ENCODE results near the gene ZNF480.

Gene ZNF480

DNA sequence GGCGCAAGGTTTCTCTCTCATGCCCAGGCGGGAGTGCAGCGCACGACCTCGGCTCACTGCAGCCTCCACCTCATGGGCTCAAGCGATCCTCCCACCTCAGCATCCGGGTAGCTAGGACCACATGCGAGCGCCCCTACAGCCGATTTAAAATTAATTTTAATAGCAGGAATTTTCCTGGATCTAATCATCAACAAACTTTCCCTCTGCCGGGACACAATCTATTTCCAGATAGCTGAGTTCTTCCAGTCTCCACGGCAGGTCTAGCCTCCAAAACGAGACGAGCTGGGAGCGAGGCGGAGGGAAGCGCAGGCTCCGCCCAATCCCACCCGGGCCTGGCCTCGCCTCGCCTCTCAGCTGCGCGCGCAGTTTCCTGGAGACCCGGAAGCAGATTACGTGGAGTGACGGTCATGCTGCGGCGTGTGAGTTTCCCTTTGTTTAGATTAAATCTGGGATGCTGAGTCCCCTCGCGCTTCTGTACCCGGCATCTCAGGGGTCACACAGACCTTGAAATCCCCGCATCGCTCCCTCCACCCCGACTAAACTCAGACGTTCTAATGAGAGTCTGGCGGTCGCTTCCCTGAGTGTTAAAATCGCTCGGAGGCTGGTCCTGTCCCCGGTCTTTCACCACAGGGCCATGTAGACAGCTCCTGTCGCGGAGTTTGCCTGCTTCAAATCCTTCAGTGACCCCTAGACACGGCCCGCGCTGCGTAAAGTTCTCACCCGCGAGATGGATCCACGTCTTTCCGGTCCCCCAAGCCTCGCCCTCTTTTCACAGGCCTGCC is 72.8 kb downstream of the ZNF480 start, which contains the start of gene ZNF880:
TSS of gene ZNF880 (plus strand) at position 365 of the 782 bp plus-strand sequence. CDS start at position 408, 43 bp downstream.
- H3K27me3 ChIP-seq (ENCODE audit: insufficient read depth, low read length, poor library complexity), result no peaks in the 10 kb centered on the region
- no peak for DNase-seq
- H3K4me1 ChIP-seq (ENCODE audit: insufficient read depth, low read length), result no peaks in the 10 kb centered on the region
- no peaks in the 10 kb centered on the region for H4K20me1 ChIP-seq (ENCODE audit: insufficient read depth, low read length)
- no peak within 1 kb of the TSS for H3K4me3 ChIP-seq (ENCODE audit: low read depth in 1 of 2, low read length in 2 of 2)
- peaks cover 45% of the 10 kb centered on the region for H3K36me3 ChIP-seq (ENCODE audit: insufficient read depth, low read length)
- no peak within 1 kb of the TSS for H2AFZ ChIP-seq (ENCODE audit: low read depth, low read length)
- H3K9ac ChIP-seq (ENCODE audit: low read depth, low read length), result no peak within 1 kb of the TSS
- no peak within 1 kb of the TSS for H3K27ac ChIP-seq (ENCODE audit: low read length)
- no peak within 1 kb of the TSS for H3K4me2 ChIP-seq (ENCODE audit: insufficient read depth, low read length)
- H3K9me3 ChIP-seq (ENCODE audit: insufficient read depth, low read length, severe bottlenecking), result peaks cover 24% of the 10 kb centered on the region
- H3K79me2 ChIP-seq (ENCODE audit: insufficient read depth, low read length), result no peaks in the 10 kb centered on the region
- ATAC-seq (ENCODE audit: insufficient read depth, low read depth), result no peak
- TF ChIP-seq EZH2 (IDR thresholded peaks at IDR 0.05; ENCODE audit: borderline replicate concordance, low read depth, low read length, severe bottlenecking), result no peak
- TF ChIP-seq, protein P1, sequence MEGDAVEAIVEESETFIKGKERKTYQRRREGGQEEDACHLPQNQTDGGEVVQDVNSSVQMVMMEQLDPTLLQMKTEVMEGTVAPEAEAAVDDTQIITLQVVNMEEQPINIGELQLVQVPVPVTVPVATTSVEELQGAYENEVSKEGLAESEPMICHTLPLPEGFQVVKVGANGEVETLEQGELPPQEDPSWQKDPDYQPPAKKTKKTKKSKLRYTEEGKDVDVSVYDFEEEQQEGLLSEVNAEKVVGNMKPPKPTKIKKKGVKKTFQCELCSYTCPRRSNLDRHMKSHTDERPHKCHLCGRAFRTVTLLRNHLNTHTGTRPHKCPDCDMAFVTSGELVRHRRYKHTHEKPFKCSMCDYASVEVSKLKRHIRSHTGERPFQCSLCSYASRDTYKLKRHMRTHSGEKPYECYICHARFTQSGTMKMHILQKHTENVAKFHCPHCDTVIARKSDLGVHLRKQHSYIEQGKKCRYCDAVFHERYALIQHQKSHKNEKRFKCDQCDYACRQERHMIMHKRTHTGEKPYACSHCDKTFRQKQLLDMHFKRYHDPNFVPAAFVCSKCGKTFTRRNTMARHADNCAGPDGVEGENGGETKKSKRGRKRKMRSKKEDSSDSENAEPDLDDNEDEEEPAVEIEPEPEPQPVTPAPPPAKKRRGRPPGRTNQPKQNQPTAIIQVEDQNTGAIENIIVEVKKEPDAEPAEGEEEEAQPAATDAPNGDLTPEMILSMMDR (IDR thresholded peaks at IDR 0.05; ENCODE audit: borderline replicate concordance, extremely low read depth, low read length, poor library complexity, severe bottlenecking), result no peak

DNA sequence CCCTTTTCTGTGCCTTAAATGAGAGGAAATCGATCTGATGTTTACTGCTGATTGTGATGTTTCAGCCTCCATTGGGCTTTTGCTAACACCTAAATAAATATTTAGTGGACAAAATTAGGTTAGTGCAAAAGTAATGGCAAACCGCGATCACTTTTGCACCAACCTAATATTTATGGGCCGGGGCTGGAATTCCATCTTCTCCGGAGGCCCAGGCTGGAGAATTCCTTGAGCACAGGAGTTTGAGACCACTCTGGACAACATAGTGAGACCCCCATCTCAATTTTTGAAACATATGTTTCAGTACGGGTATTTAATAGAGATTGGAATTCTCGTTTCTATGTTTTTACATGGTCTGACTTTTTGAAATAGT is 73.4 kb downstream of the ZNF480 start:
- Histone ChIP-seq H3K27me3 (ENCODE audit: insufficient read depth, low read length, poor library complexity) (no peaks in the 10 kb centered on the region), H3K9ac (ENCODE audit: low read depth, low read length) (no peak overlapping the region), H3K79me2 (ENCODE audit: insufficient read depth, low read length) (no peaks in the 10 kb centered on the region), H3K9me3 (ENCODE audit: insufficient read depth, low read length, severe bottlenecking) (peaks cover 19% of the 10 kb centered on the region), H3K36me3 (ENCODE audit: insufficient read depth, low read length) (peaks cover 41% of the 10 kb centered on the region), H2AFZ (ENCODE audit: low read depth, low read length) (no peak overlapping the region), H3K4me2 (ENCODE audit: insufficient read depth, low read length) (no peak overlapping the region), H4K20me1 (ENCODE audit: insufficient read depth, low read length) (no peaks in the 10 kb centered on the region), H3K27ac (ENCODE audit: low read length) (no peak overlapping the region), H3K4me1 (ENCODE audit: insufficient read depth, low read length) (no peaks in the 10 kb centered on the region), H3K4me3 (ENCODE audit: low read depth in 1 of 2, low read length in 2 of 2) (no peak overlapping the region)
- no peak for DNase-seq
- no peak for TF ChIP-seq EZH2 (IDR thresholded peaks at IDR 0.05; ENCODE audit: borderline replicate concordance, low read depth, low read length, severe bottlenecking)
- TF ChIP-seq, protein P1 (IDR thresholded peaks at IDR 0.05; ENCODE audit: borderline replicate concordance, extremely low read depth, low read length, poor library complexity, severe bottlenecking), result no peak
- ATAC-seq (ENCODE audit: insufficient read depth, low read depth), result no peak

Measured in DND-41 (cell line).